HepG2 (cell line): ENCODE data around the gene TRPC4AP. TPM values are rescaled to one million over a fixed set of nuclear protein-coding genes. Genes with fewer than 3 reads are reported as not detected.

Experiments
- ZBTB40 ChIP-seq, 2 experiments: fragments of 450-650 bp in 1 of 2; sonication (generic) in 1 of 2; formaldehyde crosslinking in 1 of 2; IDR thresholded peaks; 2 replicates each; pipeline versions ENCODE4 v1.6.1 to v1.8.0; 2016 to 2022; ENCODE audit warnings: antibody characterized with exemption in 1 of 2, mild to moderate bottlenecking in 1 of 2, missing genetic modification reagents in 1 of 2
- ZNF274 ChIP-seq: sonication (generic); formaldehyde crosslinking; IDR thresholded peaks from 2 replicates; pipeline ENCODE4 v1.5.1; 2020; ENCODE audit warnings: mild to moderate bottlenecking, missing genetic modification reagents
- ZNF691 ChIP-seq: sonication (generic); formaldehyde crosslinking; IDR thresholded peaks from 2 replicates; pipeline ENCODE4 v1.4.0; 2020; ENCODE audit warnings: missing genetic modification reagents, low read depth, mild to moderate bottlenecking, borderline replicate concordance
- polyA plus RNA-seq, 8 experiments: library from polyadenylated mRNA; depleted of rRNA in 3 of 8; stranded (reverse) in 7 of 8; unstranded in 1 of 8; fragments of >200 nt; fragmentation: Illumina TruSeq in 4 of 8; extraction: Trizol in 4 of 8; gene quantifications; 2 replicates each; pipeline versions ENCODE4 v1.2.1 to v1.2.3, GENCODE V29; 2011 to 2016; ENCODE audit warnings: low read depth in 4 of 8, missing spikeins in 1 of 8, mixed read lengths in 1 of 8; ENCODE audit not compliant: insufficient read depth in 1 of 8
- total RNA-seq, 5 experiments: library from RNA; depleted of rRNA; stranded (reverse); fragments of >200 nt; fragmentation: Illumina TruSeq; extraction: Trizol; gene quantifications; 2 replicates each; pipeline ENCODE4 v1.2.3, GENCODE V29; 2016; ENCODE audit warnings: low read depth in 1 of 5
- TF ChIP-seq, protein P1 (sequence below): sonication (generic); formaldehyde crosslinking; IDR thresholded peaks from 2 replicates; pipeline ENCODE4 v1.8.0; 2022; ENCODE audit warnings: low read depth, missing genetic modification reagents

Gene TRPC4AP
- total and polyA plus RNA-seq, 2 of the 13 experiments (the other 11 are each of a cell fraction or from before 2014, with no cell fraction given), result 136 to 137 TPM

DNA sequence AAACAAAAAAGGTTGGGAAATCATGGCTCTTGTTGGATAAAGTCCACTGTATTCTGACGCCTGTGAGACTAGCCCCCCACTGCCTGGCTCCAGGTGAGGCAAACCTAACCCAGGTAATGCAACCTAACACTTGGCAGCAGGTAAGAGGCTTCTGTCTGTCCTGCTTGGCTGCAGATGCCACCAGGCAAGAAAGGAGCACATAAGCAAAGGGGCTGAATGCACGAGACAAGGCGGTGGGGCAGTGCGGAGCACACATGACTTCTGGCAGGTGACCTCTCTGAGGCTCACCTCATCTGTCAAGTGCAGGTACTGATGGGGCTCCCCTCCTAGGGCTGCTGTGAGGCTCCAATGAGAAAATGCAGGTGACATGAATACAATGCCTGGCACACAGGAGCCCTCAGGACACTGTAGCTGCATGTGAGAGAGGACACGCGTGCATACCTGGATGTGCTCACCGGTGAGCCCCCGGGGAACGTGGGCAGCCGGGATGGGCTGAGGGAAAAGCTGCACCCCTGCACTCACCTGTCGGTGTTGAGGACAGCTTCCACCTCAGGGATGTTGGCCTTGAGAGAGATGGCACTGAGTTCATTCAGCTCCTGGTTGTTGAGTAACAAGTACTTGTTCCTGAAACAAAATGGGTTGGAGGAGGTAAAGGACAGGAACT, 82.8 kb downstream of the TRPC4AP start (continued):
- no peak for TF ChIP-seq ZBTB40 (IDR thresholded peaks at IDR 0.05)
- TF ChIP-seq ZBTB40 (CRISPR knock-in tag; IDR thresholded peaks at IDR 0.05), result peak; percentile 34; the same call in 1 of the 2 replicates
- 0 out of 2 replicates have a peak, but pooled peaks have one; percentile 38 for TF ChIP-seq ZNF274 (CRISPR knock-in tag)
- TF ChIP-seq, protein P1, sequence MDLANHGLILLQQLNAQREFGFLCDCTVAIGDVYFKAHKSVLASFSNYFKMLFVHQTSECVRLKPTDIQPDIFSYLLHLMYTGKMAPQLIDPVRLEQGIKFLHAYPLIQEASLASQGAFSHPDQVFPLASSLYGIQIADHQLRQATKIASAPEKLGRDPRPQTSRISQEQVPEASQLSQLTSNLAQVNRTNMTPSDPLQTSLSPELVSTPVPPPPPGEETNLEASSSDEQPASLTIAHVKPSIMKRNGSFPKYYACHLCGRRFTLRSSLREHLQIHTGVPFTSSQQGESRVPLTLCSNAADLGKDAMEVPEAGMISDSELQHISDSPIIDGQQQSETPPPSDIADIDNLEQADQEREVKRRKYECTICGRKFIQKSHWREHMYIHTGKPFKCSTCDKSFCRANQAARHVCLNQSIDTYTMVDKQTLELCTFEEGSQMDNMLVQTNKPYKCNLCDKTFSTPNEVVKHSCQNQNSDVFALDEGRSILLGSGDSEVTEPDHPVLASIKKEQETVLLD (CRISPR knock-in tag), result no peak
- TF ChIP-seq ZNF691 (CRISPR knock-in tag), result no peak
